Rectal smooth muscle tissue (tissue), 1 donor: ENCODE data around the gene CTLA4.

Experiments used
- H3K27ac ChIP-seq: one replicate; pipeline ENCODE4 v1.7.0; 2013; ENCODE audit warnings: low read depth, low read length, inconsistent platforms
- H3K27me3 ChIP-seq: one replicate; pipeline ENCODE4 v1.7.0; 2013; ENCODE audit warnings: low read length; ENCODE audit not compliant: control insufficient read depth, insufficient read depth
- H3K36me3 ChIP-seq: one replicate; pipeline ENCODE4 v1.7.0; 2013; ENCODE audit warnings: low read length; ENCODE audit not compliant: control insufficient read depth, insufficient read depth
- H3K4me1 ChIP-seq: one replicate; pipeline ENCODE4 v1.7.0; 2013; ENCODE audit warnings: low read length; ENCODE audit not compliant: control insufficient read depth, insufficient read depth
- H3K4me3 ChIP-seq: one replicate; pipeline ENCODE4 v1.7.0; 2013; ENCODE audit warnings: low read length
- H3K9ac ChIP-seq: one replicate; pipeline ENCODE4 v1.7.0; 2013; ENCODE audit warnings: low read length

CTLA4 gene

DNA sequence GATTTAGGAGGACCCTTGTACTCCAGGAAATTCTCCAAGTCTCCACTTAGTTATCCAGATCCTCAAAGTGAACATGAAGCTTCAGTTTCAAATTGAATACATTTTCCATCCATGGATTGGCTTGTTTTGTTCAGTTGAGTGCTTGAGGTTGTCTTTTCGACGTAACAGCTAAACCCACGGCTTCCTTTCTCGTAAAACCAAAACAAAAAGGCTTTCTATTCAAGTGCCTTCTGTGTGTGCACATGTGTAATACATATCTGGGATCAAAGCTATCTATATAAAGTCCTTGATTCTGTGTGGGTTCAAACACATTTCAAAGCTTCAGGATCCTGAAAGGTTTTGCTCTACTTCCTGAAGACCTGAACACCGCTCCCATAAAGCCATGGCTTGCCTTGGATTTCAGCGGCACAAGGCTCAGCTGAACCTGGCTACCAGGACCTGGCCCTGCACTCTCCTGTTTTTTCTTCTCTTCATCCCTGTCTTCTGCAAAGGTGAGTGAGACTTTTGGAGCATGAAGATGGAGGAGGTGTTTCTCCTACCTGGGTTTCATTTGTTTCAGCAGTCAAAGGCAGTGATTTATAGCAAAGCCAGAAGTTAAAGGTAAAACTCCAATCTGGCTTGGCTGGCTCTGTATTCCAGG is at the start of gene CTLA4:
TSS of gene CTLA4 (plus strand) at position 211 of the 640 bp plus-strand sequence. CDS start at position 383, 172 bp downstream.
- no peak within 1 kb of the TSS for H3K27ac ChIP-seq
- H3K4me3 ChIP-seq = no peak within 1 kb of the TSS
- H3K4me1 ChIP-seq = no peaks in the 10 kb centered on the region
- no peaks in the 10 kb centered on the region for H3K36me3 ChIP-seq
- no peak within 1 kb of the TSS for H3K9ac ChIP-seq
- no peaks in the 10 kb centered on the region for H3K27me3 ChIP-seq

DNA sequence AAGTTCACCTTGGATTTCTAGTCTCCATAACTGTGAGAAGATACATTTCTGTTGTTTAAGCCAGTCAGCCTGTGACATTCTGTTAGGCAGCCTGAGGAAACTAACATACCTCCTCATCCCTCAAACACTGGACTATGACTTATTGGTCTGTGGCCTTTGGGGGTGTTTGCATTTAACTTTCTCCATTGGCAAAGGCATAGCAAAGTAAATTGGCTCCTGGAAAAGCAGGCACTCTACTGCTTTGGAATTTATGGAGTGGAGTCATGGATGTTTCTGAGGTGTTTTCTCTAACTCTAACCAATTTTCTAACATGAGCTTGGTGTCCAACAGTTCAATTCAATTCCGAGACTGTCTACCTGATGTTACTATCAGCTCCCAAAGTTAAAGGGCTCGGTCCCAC is 48.9 kb upstream of the CTLA4 start:
- Histone ChIP-seq H3K9ac (no peak overlapping the region), H3K4me1 (no peaks in the 10 kb centered on the region), H3K36me3 (no peaks in the 10 kb centered on the region), H3K27me3 (no peaks in the 10 kb centered on the region), H3K27ac (no peak overlapping the region), H3K4me3 (no peak overlapping the region)

DNA sequence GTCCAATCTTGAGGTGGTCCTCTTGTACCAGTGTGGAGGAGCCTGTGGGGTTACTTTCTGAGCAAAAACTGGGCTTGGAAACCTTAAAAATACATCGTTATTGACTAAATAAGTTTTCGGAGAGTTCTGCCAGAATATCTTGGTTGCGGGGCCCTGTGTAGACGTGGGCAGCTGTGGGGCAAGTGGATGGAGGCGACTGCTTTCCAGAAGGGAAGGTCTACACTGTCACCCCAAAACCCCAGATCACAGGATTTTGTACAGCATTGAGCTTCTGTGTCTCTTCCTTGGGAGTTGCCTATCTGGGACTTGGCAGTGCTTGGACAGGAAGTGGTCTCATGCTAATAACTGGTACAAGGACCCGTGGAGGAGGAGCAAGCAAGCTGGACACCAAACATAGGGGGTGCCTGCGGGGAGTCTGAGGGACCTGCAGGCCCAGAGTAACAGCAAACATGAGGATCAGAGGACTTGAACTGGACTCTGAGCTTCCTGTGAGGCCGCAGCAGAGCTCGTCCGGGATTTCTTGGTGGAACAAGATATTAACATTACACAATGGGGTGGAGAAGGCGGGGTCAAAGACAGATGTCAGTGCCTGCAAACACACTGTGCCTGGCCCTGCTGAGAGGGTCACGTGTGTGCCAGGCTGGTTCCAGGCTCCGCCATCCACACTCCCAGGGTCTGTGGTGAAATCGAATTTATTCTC is 48.0 kb upstream of the CTLA4 start:
- no peaks in the 10 kb centered on the region for H3K27me3 ChIP-seq
- H3K9ac ChIP-seq = no peak overlapping the region
- H3K4me1 ChIP-seq = no peaks in the 10 kb centered on the region
- no peak overlapping the region for H3K4me3 ChIP-seq
- H3K27ac ChIP-seq = no peak overlapping the region
- no peaks in the 10 kb centered on the region for H3K36me3 ChIP-seq

DNA sequence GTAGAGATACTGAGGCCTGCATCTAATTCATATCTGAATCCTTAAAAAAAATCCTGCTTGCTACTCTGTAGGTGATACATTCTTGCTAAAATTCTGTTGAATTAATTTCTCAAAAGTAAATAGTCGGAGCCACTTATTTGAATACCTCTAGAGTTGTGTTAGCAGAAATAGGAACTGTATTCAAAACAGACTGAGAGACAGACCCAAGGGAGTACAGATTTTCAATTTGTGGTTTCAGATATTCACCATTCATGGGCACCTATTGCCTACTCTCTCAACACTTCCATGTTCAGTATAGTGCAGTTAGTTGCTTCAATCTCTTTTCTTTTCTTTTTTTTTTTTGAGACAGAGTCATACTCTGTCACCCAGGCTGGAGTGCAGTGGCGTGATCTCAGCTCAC is 46.6 kb upstream of the CTLA4 start:
- no peak overlapping the region for H3K4me3 ChIP-seq
- H3K27ac ChIP-seq = no peak overlapping the region
- no peaks in the 10 kb centered on the region for H3K4me1 ChIP-seq
- H3K9ac ChIP-seq = no peak overlapping the region
- no peaks in the 10 kb centered on the region for H3K27me3 ChIP-seq
- no peaks in the 10 kb centered on the region for H3K36me3 ChIP-seq

DNA sequence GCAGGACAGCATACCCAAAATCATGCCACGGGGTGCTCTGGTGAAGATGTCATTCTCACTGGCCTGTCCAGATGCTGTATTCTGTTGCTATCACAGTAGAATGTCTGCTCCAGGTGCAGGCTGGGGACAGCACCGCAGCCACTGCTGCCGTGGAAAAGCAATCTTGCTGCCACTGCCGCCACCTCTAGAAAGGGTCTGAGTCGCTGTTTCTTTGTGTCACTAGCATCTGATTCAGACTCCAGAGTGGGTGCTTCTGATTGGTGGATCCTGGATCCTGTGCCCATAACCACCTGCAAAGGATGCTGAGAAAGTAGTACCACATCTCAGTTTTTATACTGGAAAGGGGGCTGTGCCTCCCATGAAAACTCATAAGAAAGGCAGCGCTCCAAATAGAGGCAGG is 45.3 kb upstream of the CTLA4 start:
- Histone ChIP-seq H3K9ac (no peak overlapping the region), H3K4me1 (no peaks in the 10 kb centered on the region), H3K36me3 (no peaks in the 10 kb centered on the region), H3K27me3 (no peaks in the 10 kb centered on the region), H3K27ac (no peak overlapping the region), H3K4me3 (no peak overlapping the region)

DNA sequence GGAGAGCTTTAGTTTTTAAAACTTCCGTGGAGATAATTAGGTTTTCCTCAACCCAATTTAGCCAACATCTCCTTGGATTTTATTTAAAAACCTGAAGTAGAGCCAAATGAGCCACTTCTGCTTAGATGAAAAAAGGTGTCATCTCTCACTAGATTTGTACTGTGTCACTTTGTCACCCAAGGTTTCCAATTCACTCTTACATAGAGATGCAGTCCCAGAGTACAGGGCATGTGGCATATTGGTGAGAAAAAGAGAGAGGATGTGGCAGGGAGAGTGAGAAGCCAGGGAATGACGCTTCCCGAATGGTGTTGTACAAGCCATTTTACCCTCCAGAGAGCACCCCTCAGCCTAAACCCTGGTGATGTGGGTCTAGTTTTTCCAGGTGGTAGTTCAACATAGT is 44.4 kb upstream of the CTLA4 start:
- H3K27me3 ChIP-seq = no peaks in the 10 kb centered on the region
- H3K9ac ChIP-seq = no peak overlapping the region
- no peak overlapping the region for H3K27ac ChIP-seq
- H3K4me1 ChIP-seq = no peaks in the 10 kb centered on the region
- no peak overlapping the region for H3K4me3 ChIP-seq
- H3K36me3 ChIP-seq = no peaks in the 10 kb centered on the region

DNA sequence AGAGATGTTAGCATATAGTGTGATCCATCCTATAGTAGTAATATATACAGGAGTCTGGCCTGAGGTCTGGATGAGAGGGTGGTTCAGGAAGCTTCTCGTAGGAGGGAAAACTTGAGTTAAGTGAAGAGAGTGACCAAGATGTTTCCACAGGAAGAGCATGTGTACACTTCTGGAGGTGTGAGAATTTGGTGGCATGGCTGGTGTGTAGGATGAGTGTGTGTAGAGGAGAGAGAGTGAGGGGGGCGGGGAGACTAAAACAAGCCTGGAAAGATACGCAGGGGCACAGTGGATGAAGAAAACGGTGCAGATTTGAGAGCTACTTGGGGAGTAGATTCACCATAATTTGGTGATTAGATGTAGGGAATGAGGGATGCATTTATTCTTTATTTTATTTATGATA is 43.5 kb upstream of the CTLA4 start:
- no peaks in the 10 kb centered on the region for H3K36me3 ChIP-seq

DNA sequence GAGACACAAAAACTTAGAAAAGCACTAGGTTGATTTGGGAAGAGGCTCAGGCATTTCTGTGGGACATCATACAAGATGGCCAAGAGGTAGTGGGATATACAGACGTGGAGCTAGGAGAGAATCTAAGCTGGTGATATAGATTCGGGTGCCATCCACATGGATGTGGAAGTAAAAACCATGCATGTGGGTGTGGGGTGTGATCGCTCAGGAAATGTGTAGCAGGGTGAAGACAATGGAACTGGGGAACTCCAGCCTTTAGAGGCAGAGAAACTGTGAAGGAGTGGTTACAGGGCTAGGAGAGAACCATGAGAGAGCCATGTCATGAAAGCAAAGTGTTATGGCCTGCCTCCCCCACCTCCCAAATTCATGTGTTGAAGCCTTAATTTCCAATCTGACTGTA is 43.0 kb upstream of the CTLA4 start:
- Histone ChIP-seq H3K4me1 (no peaks in the 10 kb centered on the region), H3K36me3 (no peaks in the 10 kb centered on the region), H3K9ac (no peak overlapping the region), H3K4me3 (no peak overlapping the region), H3K27ac (no peak overlapping the region), H3K27me3 (no peaks in the 10 kb centered on the region)

More for the DNA sequence above, 43.5 kb upstream of the CTLA4 start:
- Histone ChIP-seq H3K9ac (no peak overlapping the region), H3K4me3 (no peak overlapping the region), H3K27me3 (no peaks in the 10 kb centered on the region), H3K27ac (no peak overlapping the region), H3K4me1 (no peaks in the 10 kb centered on the region)

DNA sequence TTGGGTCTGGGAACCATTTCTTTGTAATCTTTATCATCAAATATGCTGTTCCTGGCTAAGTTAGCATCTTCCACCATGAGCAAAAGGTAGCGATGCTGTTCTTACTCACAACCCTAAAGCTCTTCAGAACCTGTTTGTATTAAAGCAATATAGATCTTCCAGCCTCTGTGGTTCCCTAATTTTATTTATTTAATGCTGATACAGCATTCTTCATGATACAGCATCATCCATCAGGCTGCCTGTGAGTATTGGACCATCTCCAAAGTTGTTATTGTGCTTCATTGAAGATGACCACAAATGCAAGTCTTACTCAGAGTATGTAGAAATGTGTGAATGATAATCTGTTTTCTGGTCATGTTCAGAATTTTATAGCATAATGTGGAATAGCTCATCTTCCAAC is 40.9 kb upstream of the CTLA4 start:
- Histone ChIP-seq H3K4me1 (no peaks in the 10 kb centered on the region), H3K27me3 (no peaks in the 10 kb centered on the region), H3K36me3 (no peaks in the 10 kb centered on the region), H3K4me3 (no peak overlapping the region), H3K9ac (no peak overlapping the region), H3K27ac (no peak overlapping the region)

DNA sequence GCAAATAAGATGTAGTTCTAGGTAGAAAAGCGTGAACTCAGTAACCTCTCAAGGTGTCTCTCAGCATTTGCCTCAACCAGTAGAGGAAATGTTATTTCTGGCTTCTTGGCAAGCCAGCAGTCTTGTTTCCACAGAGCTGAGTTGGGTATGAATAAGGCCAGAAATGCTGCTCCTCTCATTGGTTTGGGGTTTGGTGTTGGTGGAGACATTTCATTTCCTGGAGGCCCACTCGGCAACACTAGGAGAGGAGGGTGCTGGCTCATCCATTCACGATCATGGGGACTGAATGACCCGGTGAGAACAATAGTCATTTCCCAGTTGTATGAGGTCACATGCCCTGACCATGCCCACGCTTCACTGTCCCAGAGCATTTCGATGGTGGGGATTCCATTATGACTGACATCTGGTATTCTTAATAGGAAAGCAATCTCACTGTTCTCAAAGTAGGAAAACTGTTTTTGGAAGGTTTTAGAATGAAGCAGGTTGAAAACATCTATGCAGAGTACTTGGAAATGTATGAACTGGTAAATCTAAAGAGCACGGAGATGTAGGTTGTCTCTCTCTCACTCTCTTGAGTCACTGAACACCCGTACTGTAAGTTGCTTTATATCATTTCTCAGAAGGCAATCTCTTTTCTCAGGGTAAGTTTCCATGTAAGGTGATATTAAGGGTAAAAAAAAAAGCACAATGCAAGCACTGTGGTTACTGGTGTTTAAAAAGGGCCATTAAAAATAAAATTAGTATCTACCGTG is 37.1 kb upstream of the CTLA4 start:
- H3K4me3 ChIP-seq = no peak overlapping the region
- no peak overlapping the region for H3K27ac ChIP-seq
- H3K27me3 ChIP-seq = no peaks in the 10 kb centered on the region
- no peaks in the 10 kb centered on the region for H3K4me1 ChIP-seq
- no peak overlapping the region for H3K9ac ChIP-seq
- H3K36me3 ChIP-seq = no peaks in the 10 kb centered on the region

DNA sequence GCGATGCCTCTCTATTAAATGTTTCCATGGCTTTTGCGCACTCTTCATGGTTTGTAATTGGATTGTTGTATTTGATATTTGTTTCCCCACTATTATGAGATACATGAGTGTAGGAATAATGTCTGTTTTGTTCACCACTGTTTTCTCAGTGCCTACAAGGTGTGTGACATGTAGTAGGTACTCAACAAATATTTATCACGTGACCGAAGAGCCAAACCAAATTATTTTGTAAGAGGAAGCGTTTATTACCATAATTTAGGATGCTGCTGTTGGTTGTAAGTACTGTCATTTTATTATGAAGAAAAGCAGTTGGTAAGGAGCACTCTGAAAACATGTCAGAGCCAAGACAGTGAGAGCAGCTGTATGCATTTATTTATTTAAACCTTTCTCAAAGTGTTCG is 32.2 kb upstream of the CTLA4 start:
- no peak overlapping the region for H3K27ac ChIP-seq
- H3K4me1 ChIP-seq = no peaks in the 10 kb centered on the region
- H3K4me3 ChIP-seq = no peak overlapping the region
- no peak overlapping the region for H3K9ac ChIP-seq
- no peaks in the 10 kb centered on the region for H3K36me3 ChIP-seq
- H3K27me3 ChIP-seq = no peaks in the 10 kb centered on the region

DNA sequence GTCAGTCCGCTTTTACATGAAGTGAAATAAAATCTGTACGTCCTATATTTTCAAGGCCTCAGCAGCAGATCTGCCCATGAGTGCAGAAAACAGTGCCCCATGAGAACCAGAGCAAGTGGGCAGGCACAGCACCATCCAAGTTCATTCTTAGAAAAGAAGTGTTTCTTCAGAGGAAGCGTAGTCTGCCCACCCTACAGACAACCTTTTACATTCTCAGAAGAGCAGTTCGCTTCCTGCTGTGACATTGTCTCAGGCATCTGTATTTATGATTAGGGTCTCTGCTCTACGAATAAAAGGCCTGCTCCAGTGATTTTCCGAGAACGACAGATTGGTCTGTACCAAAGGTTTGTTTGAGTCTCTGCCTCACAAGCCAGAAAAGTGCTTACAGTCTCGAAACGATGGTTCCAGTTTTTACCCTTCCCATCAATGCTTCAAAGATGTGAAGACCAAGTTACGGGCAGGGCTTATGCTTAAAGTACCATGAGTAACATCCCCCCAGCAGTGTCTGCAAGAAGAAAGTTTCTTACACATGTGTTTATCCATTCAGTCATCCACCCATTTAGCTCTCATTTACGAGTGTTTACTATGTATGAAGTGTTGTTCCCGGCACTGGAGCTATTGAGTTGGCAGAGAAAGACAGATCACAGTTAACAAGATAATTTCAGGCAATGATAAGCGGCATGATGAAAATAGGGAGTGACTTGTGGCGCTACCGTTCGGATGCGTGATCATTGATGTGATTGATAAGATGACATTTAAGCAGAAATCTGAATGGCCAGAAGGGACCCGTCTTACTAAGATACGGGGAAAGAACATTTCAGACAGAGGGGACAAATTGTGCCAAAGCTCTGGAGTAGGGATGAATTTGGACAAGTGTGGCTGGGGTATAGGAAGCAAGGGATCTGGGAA is 31.4 kb upstream of the CTLA4 start:
- H3K36me3 ChIP-seq = no peaks in the 10 kb centered on the region
- no peak overlapping the region for H3K9ac ChIP-seq
- no peaks in the 10 kb centered on the region for H3K27me3 ChIP-seq

More for the DNA sequence above, 31.4 kb upstream of the CTLA4 start:
- Histone ChIP-seq H3K4me3 (no peak overlapping the region), H3K27ac (no peak overlapping the region), H3K4me1 (no peaks in the 10 kb centered on the region)
